ENCODE data around the gene EPC2.

Gene EPC2

GRCh38 chr2:148819019-148819585, 174.6 kb downstream of the EPC2 start:
- peaks cover 36% of the 10 kb centered on the region for H3K4me1 Mint-ChIP-seq
- no peak overlapping the region for H3K27ac Mint-ChIP-seq
- H3K9me3 Mint-ChIP-seq = no peaks in the 10 kb centered on the region
- no peaks in the 10 kb centered on the region for H3K27me3 Mint-ChIP-seq (ENCODE audit: low read depth)
- H3K4me3 Mint-ChIP-seq = no peak overlapping the region
- TF ChIP-seq CTCF (IDR thresholded peaks at IDR 0.05; ENCODE audit: unreplicated experiment in 3 of 3) = no peak
- H3K36me3 Mint-ChIP-seq (ENCODE audit: low read depth) = no peaks in the 10 kb centered on the region

- peaks cover 6% of the 10 kb centered on the region for H3K9me3 Mint-ChIP-seq
- H3K36me3 Mint-ChIP-seq (ENCODE audit: low read depth) = no peaks in the 10 kb centered on the region
- H3K27me3 Mint-ChIP-seq (ENCODE audit: low read depth) = peaks cover 5% of the 10 kb centered on the region
- H3K4me3 Mint-ChIP-seq = no peak overlapping the region
- peaks cover 10% of the 10 kb centered on the region for H3K4me1 Mint-ChIP-seq
- H3K27ac Mint-ChIP-seq = no peak overlapping the region
- no peak for TF ChIP-seq CTCF (IDR thresholded peaks at IDR 0.05; ENCODE audit: unreplicated experiment in 3 of 3)
Observed at GRCh38 chr2:148824190-148824589, 179.6 kb downstream of the EPC2 start.

- Mint-ChIP-seq H3K27ac (no peak overlapping the region), H3K9me3 (peaks cover 8% of the 10 kb centered on the region), H3K4me1 (no peaks in the 10 kb centered on the region), H3K36me3 (ENCODE audit: low read depth) (no peaks in the 10 kb centered on the region), H3K27me3 (ENCODE audit: low read depth) (peaks cover 11% of the 10 kb centered on the region), H3K4me3 (no peak overlapping the region)
- TF ChIP-seq CTCF (IDR thresholded peaks at IDR 0.05; ENCODE audit: unreplicated experiment in 3 of 3) = no peak
Observed at GRCh38 chr2:148826791-148827190, 182.2 kb downstream of the EPC2 start.

- Mint-ChIP-seq H3K27me3 (ENCODE audit: low read depth) (peaks cover 16% of the 10 kb centered on the region), H3K9me3 (peaks cover 8% of the 10 kb centered on the region), H3K27ac (no peak overlapping the region), H3K4me1 (no peaks in the 10 kb centered on the region), H3K36me3 (ENCODE audit: low read depth) (no peaks in the 10 kb centered on the region), H3K4me3 (no peak overlapping the region)
- TF ChIP-seq CTCF (IDR thresholded peaks at IDR 0.05; ENCODE audit: unreplicated experiment in 3 of 3) = no peak
Observed at GRCh38 chr2:148828941-148829340, 184.4 kb downstream of the EPC2 start.

DNA sequence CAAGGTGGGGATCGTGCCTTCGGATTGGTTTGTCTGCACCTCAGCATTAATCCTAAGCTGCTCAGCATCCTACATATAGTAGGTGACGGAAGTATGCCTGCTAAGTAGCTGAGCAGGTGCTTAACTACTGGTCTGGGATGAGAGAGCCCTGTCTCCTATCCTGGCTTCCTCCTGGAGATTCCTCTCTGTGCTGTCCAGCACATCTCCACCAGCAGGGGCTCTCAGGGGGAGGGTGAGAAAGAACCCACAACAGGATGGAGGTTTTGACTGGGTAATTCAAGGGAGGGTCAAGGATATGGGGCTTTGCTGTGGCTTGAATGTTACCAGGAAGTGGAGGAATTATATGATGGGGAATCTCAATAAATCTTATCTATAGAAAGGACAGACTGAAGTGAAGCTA, 185.1 kb downstream of the EPC2 start:
- TF ChIP-seq CTCF (IDR thresholded peaks at IDR 0.05; ENCODE audit: unreplicated experiment in 3 of 3) = no peak
- no peak overlapping the region for H3K27ac Mint-ChIP-seq
- H3K9me3 Mint-ChIP-seq = peaks cover 8% of the 10 kb centered on the region
- H3K4me1 Mint-ChIP-seq = no peaks in the 10 kb centered on the region
- H3K4me3 Mint-ChIP-seq = no peak overlapping the region
- H3K27me3 Mint-ChIP-seq (ENCODE audit: low read depth) = peaks cover 19% of the 10 kb centered on the region
- no peaks in the 10 kb centered on the region for H3K36me3 Mint-ChIP-seq (ENCODE audit: low read depth)

- Mint-ChIP-seq H3K27ac (no peak overlapping the region), H3K36me3 (ENCODE audit: low read depth) (no peaks in the 10 kb centered on the region), H3K4me3 (no peak overlapping the region), H3K27me3 (ENCODE audit: low read depth) (peaks cover 20% of the 10 kb centered on the region), H3K9me3 (peaks cover 4% of the 10 kb centered on the region), H3K4me1 (no peaks in the 10 kb centered on the region)
- TF ChIP-seq CTCF (IDR thresholded peaks at IDR 0.05; ENCODE audit: unreplicated experiment in 3 of 3) = no peak
Observed at GRCh38 chr2:148832637-148833036, 188.1 kb downstream of the EPC2 start.

Data from nephron (organoid).